Neural cell (in vitro differentiated cells): Measurements from ENCODE around the gene CPE. TPM values are rescaled to one million over a fixed set of nuclear protein-coding genes. Genes with fewer than 3 reads are reported as not detected.

Experiments
- H2AFZ ChIP-seq: fragments of 200-600, 300-800 bp; sonication (generic), shearing (Covaris generic); 2 replicates; pipeline ENCODE4 v1.6.0; 2014; ENCODE audit warnings: low read depth, mild to moderate bottlenecking, antibody characterized with exemption, low read length, moderate library complexity
- H3F3A ChIP-seq: fragments of 200-600 bp; shearing (Covaris generic); 2 replicates; pipeline ENCODE4 v1.6.1; 2016; ENCODE audit warnings: mild to moderate bottlenecking, moderate library complexity, mixed read lengths, antibody characterized with exemption, low read length; ENCODE audit not compliant: insufficient read depth, poor library complexity, severe bottlenecking
- H3K27ac ChIP-seq: fragments of 200-600, 300-800 bp; sonication (generic), shearing (Covaris generic); 2 replicates; pipeline ENCODE4 v1.5.1; 2014; ENCODE audit warnings: mild to moderate bottlenecking, low read length, moderate library complexity
- H3K27me3 ChIP-seq: fragments of 300-800, 200-600 bp; sonication (generic), shearing (Covaris generic); 2 replicates; pipeline ENCODE4 v1.6.0; 2014; ENCODE audit warnings: mild to moderate bottlenecking, low read depth, low read length, moderate library complexity; ENCODE audit not compliant: insufficient read depth
- H3K36me3 ChIP-seq: fragments of 300-800, 200-600 bp; sonication (generic), shearing (Covaris generic); 2 replicates; pipeline ENCODE4 v1.5.1; 2014; ENCODE audit warnings: mild to moderate bottlenecking, antibody characterized with exemption, low read length, moderate library complexity; ENCODE audit not compliant: insufficient read depth
- H3K4me2 ChIP-seq: fragments of 300-800, 200-600 bp; sonication (generic), shearing (Covaris generic); 2 replicates; pipeline ENCODE4 v1.6.0; 2014; ENCODE audit warnings: mild to moderate bottlenecking, low read length
- H3K4me3 ChIP-seq: fragments of 300-800, 200-600 bp; sonication (generic), shearing (Covaris generic); 2 replicates; pipeline ENCODE4 v1.5.1; 2014; ENCODE audit warnings: mild to moderate bottlenecking, low read length, moderate library complexity
- H3K79me2 ChIP-seq: fragments of 200-600 bp; shearing (Covaris generic); replicated peaks from 2 replicates; pipeline ENCODE4 v1.6.0; 2014; ENCODE audit warnings: mild to moderate bottlenecking, low read length, moderate library complexity; ENCODE audit not compliant: insufficient read depth
- H3K9ac ChIP-seq: fragments of 300-800, 200-600 bp; sonication (generic), shearing (Covaris generic); 2 replicates; pipeline ENCODE4 v1.6.1; 2016; ENCODE audit warnings: mild to moderate bottlenecking, low read length, mixed read lengths
- H3K9me2 ChIP-seq: fragments of 200-600 bp; shearing (Covaris generic); 2 replicates; pipeline ENCODE4 v1.6.1; 2016; ENCODE audit warnings: mild to moderate bottlenecking, low read length, mixed read lengths; ENCODE audit not compliant: insufficient read depth
- H3K9me3 ChIP-seq: fragments of 200-600, 300-800 bp; sonication (generic), shearing (Covaris generic); 2 replicates; pipeline ENCODE4 v1.6.1; 2016; ENCODE audit warnings: mild to moderate bottlenecking, mixed run types, low read length, moderate library complexity, mixed read lengths
- H4K20me1 ChIP-seq: fragments of 200-600 bp; shearing (Covaris generic); 2 replicates; pipeline ENCODE4 v1.6.1; 2016; ENCODE audit warnings: mild to moderate bottlenecking, mixed run types; ENCODE audit not compliant: insufficient read depth
- CTCF ChIP-seq: fragments of 450-650 bp; IDR thresholded peaks from 2 replicates; pipeline ENCODE4 v1.5.1; 2014; ENCODE audit warnings: antibody characterized with exemption, mild to moderate bottlenecking, moderate library complexity; ENCODE audit not compliant: poor library complexity, severe bottlenecking
- EP300 ChIP-seq: fragments of 450-650 bp; conservative IDR thresholded peaks from 2 replicates; pipeline ENCODE4 v1.6.1; 2014; ENCODE audit warnings: antibody characterized with exemption, mild to moderate bottlenecking, moderate library complexity; ENCODE audit not compliant: poor library complexity, severe bottlenecking
- EZH2 ChIP-seq: fragments of 200-600, 300-800 bp; shearing (Covaris generic), sonication (generic); IDR thresholded peaks from 2 replicates; pipeline ENCODE4 v1.6.1; 2014; ENCODE audit warnings: antibody characterized with exemption, low read length, borderline replicate concordance, mild to moderate bottlenecking; ENCODE audit not compliant: insufficient read depth, poor library complexity, severe bottlenecking
- MXI1 ChIP-seq: fragments of 450-650 bp; conservative IDR thresholded peaks from 2 replicates; pipeline ENCODE4 v1.6.1; 2014; ENCODE audit warnings: antibody characterized with exemption, mild to moderate bottlenecking; ENCODE audit not compliant: poor library complexity, severe bottlenecking
- POLR2AphosphoS5 ChIP-seq: IDR thresholded peaks from 2 replicates; pipeline ENCODE4 v1.6.1; 2012
- RAD21 ChIP-seq: fragments of 450-650 bp; conservative IDR thresholded peaks from 2 replicates; pipeline ENCODE4 v1.6.1; 2014; ENCODE audit warnings: antibody characterized with exemption, mild to moderate bottlenecking, moderate library complexity
- REST ChIP-seq: IDR thresholded peaks from 2 replicates; pipeline ENCODE4 v1.6.1; 2012; ENCODE audit warnings: borderline replicate concordance
- SMC3 ChIP-seq: fragments of 450-650 bp; conservative IDR thresholded peaks from 2 replicates; pipeline ENCODE4 v1.6.1; 2014; ENCODE audit warnings: antibody characterized with exemption, mild to moderate bottlenecking, moderate library complexity; ENCODE audit not compliant: poor library complexity
- TAF1 ChIP-seq: IDR thresholded peaks from 2 replicates; pipeline ENCODE4 v1.6.1; 2012; ENCODE audit warnings: low read depth
- polyA plus RNA-seq: library from polyadenylated mRNA; depleted of rRNA; stranded (reverse); fragments of >200 nt; gene quantifications from 2 replicates; pipeline ENCODE4 v1.2.3, GENCODE V29; 2014

The CPE gene
- polyA plus RNA-seq, 1 donor from 2014 or later, result 678 TPM

DNA sequence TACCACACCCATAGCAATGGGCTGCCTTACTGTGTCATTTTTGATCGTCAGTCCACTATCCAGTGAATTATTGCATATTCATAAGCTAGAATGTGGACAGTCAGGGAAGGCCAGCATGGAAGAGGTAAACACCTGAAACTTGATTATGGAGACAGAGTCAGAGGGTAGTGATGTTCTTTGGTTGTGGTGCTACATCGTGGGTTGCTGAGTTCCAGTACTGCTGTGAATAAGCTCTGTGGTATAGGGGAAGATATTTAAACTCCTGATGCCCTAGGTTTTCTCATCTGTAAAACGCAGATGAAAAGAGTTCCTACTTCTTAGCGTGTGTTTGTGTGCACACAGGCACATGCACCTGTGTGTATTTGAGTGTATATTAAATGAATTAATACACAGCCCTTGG, 69.9 kb downstream of the CPE start:
- Histone ChIP-seq H3K4me3 (no peak overlapping the region), H3K9me2 (no peaks in the 10 kb centered on the region), H2AFZ (no peak overlapping the region), H3K9ac (no peak overlapping the region), H3K4me2 (no peak overlapping the region), H3K79me2 (peaks cover 26% of the 10 kb centered on the region), H3F3A (no peaks in the 10 kb centered on the region), H3K9me3 (no peaks in the 10 kb centered on the region), H3K36me3 (no peaks in the 10 kb centered on the region), H3K27ac (no peak overlapping the region), H3K27me3 (no peaks in the 10 kb centered on the region), H4K20me1 (no peaks in the 10 kb centered on the region)
- TF ChIP-seq POLR2AphosphoS5, result no peak
- no peak for TF ChIP-seq EP300
- no peak for TF ChIP-seq TAF1
- TF ChIP-seq CTCF, result no peak
- TF ChIP-seq MXI1, result no peak
- no peak for TF ChIP-seq EZH2
- no peak for TF ChIP-seq REST
- no peak for TF ChIP-seq RAD21
- no peak for TF ChIP-seq SMC3

GRCh38 chr4:165449333-165449732, 70.5 kb downstream of the CPE start:
- no peak overlapping the region for H3K4me2 ChIP-seq
- H2AFZ ChIP-seq, result no peak overlapping the region
- no peaks in the 10 kb centered on the region for H3F3A ChIP-seq
- H3K36me3 ChIP-seq, result no peaks in the 10 kb centered on the region
- no peaks in the 10 kb centered on the region for H4K20me1 ChIP-seq
- no peaks in the 10 kb centered on the region for H3K27me3 ChIP-seq
- no peak overlapping the region for H3K4me3 ChIP-seq
- no peaks in the 10 kb centered on the region for H3K9me2 ChIP-seq
- H3K27ac ChIP-seq, result no peak overlapping the region
- no peaks in the 10 kb centered on the region for H3K9me3 ChIP-seq
- TF ChIP-seq SMC3, result no peak
- TF ChIP-seq REST, result no peak
- no peak for TF ChIP-seq POLR2AphosphoS5
- no peak for TF ChIP-seq MXI1
- no peak for TF ChIP-seq CTCF
- no peak for TF ChIP-seq TAF1
- TF ChIP-seq EP300, result no peak
- TF ChIP-seq EZH2, result no peak
- TF ChIP-seq RAD21, result no peak
- H3K79me2 ChIP-seq, result peaks cover 26% of the 10 kb centered on the region
- no peak overlapping the region for H3K9ac ChIP-seq
